Measurements from ENCODE around the gene OR1I1. TPM values are rescaled to one million over a fixed set of nuclear protein-coding genes. Genes with fewer than 3 reads are reported as not detected.

Gene OR1I1
- total and polyA plus RNA-seq, 4 donors = not detected

GRCh38 chr19:15115080-15115479, 33.1 kb downstream of the OR1I1 start:
- 57 to 82% methylated on average over 13 of the region's 13 CpGs for WGBS, 2 donors
- no peak overlapping the region for H3K9ac ChIP-seq (ENCODE audit: insufficient read depth in 1 of 2, low read length in 2 of 2)
- peaks cover 0 to 13% (median 0%) of the 10 kb centered on the region in 5 donors for H3K4me1 ChIP-seq (ENCODE audit: control insufficient read depth in 5 of 5, insufficient read depth in 5 of 5, low read length in 5 of 5)
- H3K4me3 ChIP-seq = no peak overlapping the region
- peak overlapping the region in 1 of 2 donors; percentile 20 for H3K27ac ChIP-seq (ENCODE audit: low read depth in 1 of 2, low read length in 1 of 2)
- no peak for TF ChIP-seq CTCF (IDR thresholded peaks at IDR 0.05; ENCODE audit: control extremely low read depth, extremely low read depth)
- H3K36me3 ChIP-seq (ENCODE audit: control insufficient read depth in 4 of 4, insufficient read depth in 4 of 4, low read length in 4 of 4) = peaks cover 11 to 69% (median 52%) of the 10 kb centered on the region in 4 donors
- no peak for ATAC-seq (ENCODE audit: insufficient read depth, low FRiP score)
- DNase-seq = peak; percentile 71 to 85 (median 73)
- no peaks in the 10 kb centered on the region for H3K9me3 ChIP-seq (ENCODE audit: control insufficient read depth in 4 of 4, insufficient read depth in 3 of 4, low read length in 3 of 4)
- no peaks in the 10 kb centered on the region for H3K27me3 ChIP-seq (ENCODE audit: control insufficient read depth in 3 of 3, insufficient read depth in 3 of 3, low read length in 2 of 3)

DNA sequence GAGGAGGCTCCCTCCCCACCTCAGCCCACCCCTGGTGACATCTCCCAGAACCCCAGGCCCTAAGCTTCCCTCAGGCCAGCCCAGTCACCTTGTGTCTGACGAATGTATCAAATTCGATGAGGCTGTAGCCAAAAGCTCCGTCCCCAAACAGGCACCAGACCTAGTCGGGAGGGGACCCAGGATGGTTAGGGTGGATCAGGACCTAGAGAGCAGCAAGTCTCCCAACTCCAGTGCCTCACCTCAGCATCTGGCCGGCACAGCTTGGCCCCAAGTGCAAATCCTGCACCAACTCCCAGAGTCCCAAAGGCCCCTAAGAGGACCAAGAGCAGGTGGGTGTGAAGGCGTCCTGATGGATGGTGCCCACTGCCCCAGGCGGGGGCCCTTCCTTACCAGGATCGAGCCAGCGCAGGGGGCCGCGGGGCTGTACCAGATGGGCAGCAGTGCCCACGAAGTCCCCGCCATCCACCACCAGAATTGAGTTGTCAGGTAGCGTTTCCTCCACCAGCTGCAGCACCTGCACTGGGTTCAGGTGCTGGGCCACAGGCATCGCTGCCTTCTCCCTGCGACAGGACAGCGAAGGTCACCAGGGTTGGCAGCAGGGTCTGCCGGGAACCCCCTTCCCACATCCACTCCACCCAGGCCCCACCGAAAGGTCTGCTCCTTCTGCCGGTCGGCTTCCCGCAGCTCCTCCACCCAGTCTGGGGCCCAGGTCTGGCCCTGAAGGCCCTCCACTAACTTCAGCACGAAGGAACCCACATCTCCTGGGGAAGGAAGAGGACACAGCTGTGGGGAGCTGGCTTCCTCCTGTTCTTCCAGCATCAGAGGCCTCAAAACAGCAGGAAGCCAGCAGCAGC, 34.0 kb downstream of the OR1I1 start:
- H3K4me1 ChIP-seq (ENCODE audit: control insufficient read depth in 5 of 5, insufficient read depth in 5 of 5, low read length in 5 of 5) = peaks cover 0 to 13% (median 0%) of the 10 kb centered on the region in 5 donors
- peaks cover 11 to 68% (median 54%) of the 10 kb centered on the region in 4 donors for H3K36me3 ChIP-seq (ENCODE audit: control insufficient read depth in 4 of 4, insufficient read depth in 4 of 4, low read length in 4 of 4)
- no peak overlapping the region for H3K4me3 ChIP-seq
- no peak for DNase-seq
- TF ChIP-seq CTCF (IDR thresholded peaks at IDR 0.05; ENCODE audit: control extremely low read depth, extremely low read depth) = no peak
- no peaks in the 10 kb centered on the region for H3K27me3 ChIP-seq (ENCODE audit: control insufficient read depth in 3 of 3, insufficient read depth in 3 of 3, low read length in 2 of 3)
- H3K9me3 ChIP-seq (ENCODE audit: control insufficient read depth in 4 of 4, insufficient read depth in 3 of 4, low read length in 3 of 4) = no peaks in the 10 kb centered on the region
- ATAC-seq (ENCODE audit: insufficient read depth, low FRiP score) = no peak
- WGBS, 2 donors = 60 to 78% methylated on average over 22 to 23 of the region's 23 CpGs
- H3K27ac ChIP-seq (ENCODE audit: low read depth in 1 of 2, low read length in 1 of 2) = no peak overlapping the region
- no peak overlapping the region for H3K9ac ChIP-seq (ENCODE audit: insufficient read depth in 1 of 2, low read length in 2 of 2)

DNA sequence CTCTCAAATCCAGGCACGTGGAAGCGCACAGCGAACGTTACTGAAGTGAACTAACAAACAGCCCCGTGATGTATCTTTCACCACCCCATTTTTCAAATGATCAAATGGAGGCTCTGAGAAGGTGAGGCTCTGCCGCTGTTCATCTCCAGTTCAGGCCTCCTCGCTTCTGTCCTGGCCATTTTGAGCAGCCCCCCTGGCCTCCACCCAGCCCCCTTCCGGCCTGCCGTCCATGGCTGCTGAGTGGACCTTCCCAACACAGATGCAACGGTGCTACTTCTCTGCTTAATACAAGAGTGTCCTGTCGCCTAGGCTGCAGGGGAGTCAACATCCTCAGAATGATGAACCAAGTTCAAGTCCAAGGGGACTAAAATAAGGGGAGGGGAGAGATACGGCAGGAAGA, 34.8 kb downstream of the OR1I1 start:
- Histone ChIP-seq H3K27ac (ENCODE audit: low read depth in 1 of 2, low read length in 1 of 2) (no peak overlapping the region), H3K4me1 (ENCODE audit: control insufficient read depth in 5 of 5, insufficient read depth in 5 of 5, low read length in 5 of 5) (peaks cover 0 to 13% (median 0%) of the 10 kb centered on the region in 5 donors), H3K9ac (ENCODE audit: insufficient read depth in 1 of 2, low read length in 2 of 2) (no peak overlapping the region), H3K27me3 (ENCODE audit: control insufficient read depth in 3 of 3, insufficient read depth in 3 of 3, low read length in 2 of 3) (no peaks in the 10 kb centered on the region), H3K4me3 (no peak overlapping the region), H3K9me3 (ENCODE audit: control insufficient read depth in 4 of 4, insufficient read depth in 3 of 4, low read length in 3 of 4) (no peaks in the 10 kb centered on the region), H3K36me3 (ENCODE audit: control insufficient read depth in 4 of 4, insufficient read depth in 4 of 4, low read length in 4 of 4) (peaks cover 11 to 65% (median 47%) of the 10 kb centered on the region in 4 donors)
- DNase-seq = no peak
- ATAC-seq (ENCODE audit: insufficient read depth, low FRiP score) = no peak
- WGBS, 2 donors = 82 to 89% methylated on average over 12 of the region's 12 CpGs
- no peak for TF ChIP-seq CTCF (IDR thresholded peaks at IDR 0.05; ENCODE audit: control extremely low read depth, extremely low read depth)
